ENCODE data around the gene GNAO1.

Gene GNAO1

GRCh38 chr16:56349711-56350161, 158.4 kb downstream of the GNAO1 start:
- no peak for DNase-seq (ENCODE audit: low spot score)

- DNase-seq (ENCODE audit: low spot score), result no peak
These were observed 159.5 kb downstream of the GNAO1 start for GRCh38 chr16:56350491-56351405.

GRCh38 chr16:56351481-56351880, 160.2 kb downstream of the GNAO1 start:
- DNase-seq (ENCODE audit: low spot score), result no peak

- no peak for DNase-seq (ENCODE audit: low spot score)
These were observed 161.2 kb downstream of the GNAO1 start for GRCh38 chr16:56352351-56353053.

- DNase-seq (ENCODE audit: low spot score), result no peak
These were observed 162.0 kb downstream of the GNAO1 start for GRCh38 chr16:56353054-56353921.

- DNase-seq (ENCODE audit: low spot score), result no peak
These were observed 162.7 kb downstream of the GNAO1 start for GRCh38 chr16:56354016-56354415.

GRCh38 chr16:56354746-56355145, 163.5 kb downstream of the GNAO1 start:
- DNase-seq (ENCODE audit: low spot score), result no peak

GRCh38 chr16:56355221-56355620, 163.9 kb downstream of the GNAO1 start:
- DNase-seq (ENCODE audit: low spot score), result no peak

- no peak for DNase-seq (ENCODE audit: low spot score)
These were observed 164.5 kb downstream of the GNAO1 start for GRCh38 chr16:56355786-56356275.

- peak; percentile 75 for DNase-seq (ENCODE audit: low spot score)
These were observed 165.3 kb downstream of the GNAO1 start for GRCh38 chr16:56356276-56357240.

GRCh38 chr16:56357241-56357764, 166.0 kb downstream of the GNAO1 start:
- peak; percentile 37 for DNase-seq (ENCODE audit: low spot score)

GRCh38 chr16:56357765-56358322, 166.6 kb downstream of the GNAO1 start:
- no peak for DNase-seq (ENCODE audit: low spot score)

GRCh38 chr16:56360117-56361008, 169.1 kb downstream of the GNAO1 start:
- no peak for DNase-seq (ENCODE audit: low spot score)

GRCh38 chr16:56362057-56362655, 170.9 kb downstream of the GNAO1 start:
- no peak for DNase-seq (ENCODE audit: low spot score)

GRCh38 chr16:56362706-56363105, 171.4 kb downstream of the GNAO1 start:
- DNase-seq (ENCODE audit: low spot score), result no peak

- no peak for DNase-seq (ENCODE audit: low spot score)
These were observed 172.0 kb downstream of the GNAO1 start for GRCh38 chr16:56363181-56363716.

GRCh38 chr16:56363781-56364565, 172.7 kb downstream of the GNAO1 start:
- DNase-seq (ENCODE audit: low spot score), result no peak

- DNase-seq (ENCODE audit: low spot score), result no peak
These were observed 173.6 kb downstream of the GNAO1 start for GRCh38 chr16:56364865-56365264.

Data from COLO829 (cell line).